Measurements from ENCODE around the gene MORN2. TPM values are rescaled to one million over a fixed set of nuclear protein-coding genes. Genes with fewer than 3 reads are reported as not detected.

The MORN2 gene
- total and polyA plus RNA-seq, 2 of the 13 experiments (the other 11 are each of a cell fraction or from before 2014, with no cell fraction given), result 7.0 to 28.0 TPM

- TF ChIP-seq MAFK (conservative IDR thresholded peaks at IDR 0.05 in 1 of 2, IDR thresholded peaks at IDR 0.05 in 1 of 2; ENCODE audit: low read length in 2 of 2) (peak in 1 of 2 experiments; percentile 9; a peak in 1 of 4 replicates), NPAS2 (CRISPR knock-in tag; IDR thresholded peaks at IDR 0.05; ENCODE audit: borderline replicate concordance) (no peak), RERE (CRISPR knock-in tag; IDR thresholded peaks at IDR 0.05; ENCODE audit: low read depth) (no peak), FOXA1 (IDR thresholded peaks at IDR 0.05) (no peak), FOXA1 (CRISPR knock-in tag; IDR thresholded peaks at IDR 0.05) (peak; percentile 55; the same call in 1 of the 2 replicates), PRDM10 (CRISPR knock-in tag; IDR thresholded peaks at IDR 0.05; ENCODE audit: low read depth) (peak; percentile 99), ARNTL (CRISPR knock-in tag; IDR thresholded peaks at IDR 0.05) (0 out of 2 replicates have a peak, but pooled peaks have one; percentile 26), E2F5 (CRISPR knock-in tag; conservative IDR thresholded peaks at IDR 0.05) (no peak), SOX13 (IDR thresholded peaks at IDR 0.05) (no peak), SOX13 (CRISPR knock-in tag; conservative IDR thresholded peaks at IDR 0.05 in 1 of 2, IDR thresholded peaks at IDR 0.05 in 1 of 2) (peak in 1 of 2 experiments; percentile 34; a peak in 1 of 4 replicates), TOPORS (CRISPR knock-in tag; IDR thresholded peaks at IDR 0.05) (peak; percentile 89; the same call in 1 of the 2 replicates), TEF (CRISPR knock-in tag; IDR thresholded peaks at IDR 0.05) (no peak), RAD51 (IDR thresholded peaks at IDR 0.05; ENCODE audit: borderline replicate concordance) (no peak), ZNF44 (CRISPR knock-in tag; IDR thresholded peaks at IDR 0.05) (0 out of 2 replicates have a peak, but pooled peaks have one; percentile 3), ZNF431 (CRISPR knock-in tag; IDR thresholded peaks at IDR 0.05; ENCODE audit: borderline replicate concordance, low read depth) (no peak), CAMTA2 (CRISPR knock-in tag; IDR thresholded peaks at IDR 0.05; ENCODE audit: borderline replicate concordance) (no peak; the same call in 1 of the 2 replicates), RELA (CRISPR knock-in tag; IDR thresholded peaks at IDR 0.05) (peak; percentile 92; the same call in 1 of the 2 replicates), ZFP82 (CRISPR knock-in tag; IDR thresholded peaks at IDR 0.05; ENCODE audit: borderline replicate concordance) (peak; percentile 75; the same call in 1 of the 2 replicates)
Observed at GRCh38 chr2:38875576-38876367, at the start of gene MORN2, which contains the start of gene DHX57 (continued).
